ENCODE results near the gene TMEM132A.
A peak's percentile ranks its signal among the peaks of the same experiment; 100 is the strongest.

- TF ChIP-seq CTCF (conservative IDR thresholded peaks at IDR 0.05) (no peak), ZFX (IDR thresholded peaks at IDR 0.05) (peak; percentile 30; the same call in 1 of the 2 replicates)
Observed at GRCh38 chr11:60942970-60943565, 18.8 kb downstream of the TMEM132A start.
